ENCODE measurements around the gene SLCO4A1.

Gene SLCO4A1

DNA sequence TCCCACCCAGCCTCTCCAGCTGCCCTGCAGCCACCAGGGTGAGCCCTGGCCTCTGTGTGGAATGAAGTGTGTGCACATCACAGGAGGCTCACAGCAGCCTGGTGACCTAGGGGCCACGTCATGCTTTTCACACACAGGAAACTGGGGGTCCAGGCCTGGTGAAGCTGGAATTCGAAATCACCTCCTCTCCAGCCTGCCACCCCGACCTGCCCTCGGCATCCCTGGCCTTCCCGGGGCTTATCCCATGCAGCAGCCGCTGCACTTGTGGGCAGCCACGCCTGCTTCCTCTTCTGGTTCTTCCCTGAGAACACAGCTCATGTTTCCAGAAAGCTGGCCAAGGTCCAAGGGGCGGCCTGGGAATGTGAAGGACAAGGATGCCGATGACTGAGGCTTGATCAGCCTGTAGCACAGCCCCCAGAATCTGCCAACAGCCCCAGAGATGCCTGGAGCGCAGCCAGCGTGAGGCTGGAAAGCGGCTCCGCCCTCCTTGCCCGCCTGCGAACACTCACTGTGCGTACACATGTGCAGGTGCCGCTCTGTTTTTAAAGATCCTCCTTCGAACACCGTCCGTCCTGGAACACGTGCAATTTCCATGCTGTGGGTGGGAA is 62.1 kb downstream of the SLCO4A1 start:
- DNase-seq = no peak

DNA sequence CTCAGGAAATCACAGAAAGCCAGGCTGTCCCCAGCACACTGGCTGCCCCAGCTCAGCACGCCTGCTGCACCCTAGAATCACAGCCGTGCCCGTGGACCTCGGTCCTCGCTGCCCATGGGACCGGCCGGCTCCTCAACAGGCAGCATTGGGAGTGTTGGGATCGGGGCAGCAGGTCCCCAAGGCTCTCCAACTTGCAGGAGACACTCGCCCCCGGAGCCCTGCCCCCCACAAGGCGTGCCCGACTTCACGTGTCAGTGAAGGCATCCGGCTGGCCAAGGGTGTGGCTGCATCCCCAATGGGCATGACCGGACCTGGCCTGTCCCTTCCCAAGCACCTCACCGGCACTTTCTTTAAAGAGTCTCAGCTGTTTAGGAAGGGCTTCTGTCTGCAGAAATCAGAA is 63.3 kb downstream of the SLCO4A1 start:
- DNase-seq = no peak

DNA sequence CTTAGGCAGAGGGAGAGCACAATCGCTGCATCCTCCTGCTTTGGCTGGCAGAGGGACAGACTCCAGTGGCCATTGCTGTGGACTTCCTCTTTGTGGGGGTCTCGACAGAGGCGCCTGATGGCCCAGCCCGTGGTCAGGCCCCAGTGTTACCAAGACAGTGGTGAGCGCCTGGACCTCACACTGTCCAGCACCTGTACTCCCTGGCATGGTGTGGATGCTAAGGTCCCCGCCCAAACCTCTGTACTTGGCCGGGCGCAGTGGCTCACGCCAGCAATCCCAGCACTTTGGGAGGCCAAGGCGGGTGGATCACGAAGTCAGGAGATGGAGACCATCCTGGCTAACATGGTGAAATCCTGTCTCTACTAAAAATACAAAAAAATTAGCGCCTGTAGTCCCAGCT is 64.0 kb downstream of the SLCO4A1 start:
- DNase-seq = no peak

DNA sequence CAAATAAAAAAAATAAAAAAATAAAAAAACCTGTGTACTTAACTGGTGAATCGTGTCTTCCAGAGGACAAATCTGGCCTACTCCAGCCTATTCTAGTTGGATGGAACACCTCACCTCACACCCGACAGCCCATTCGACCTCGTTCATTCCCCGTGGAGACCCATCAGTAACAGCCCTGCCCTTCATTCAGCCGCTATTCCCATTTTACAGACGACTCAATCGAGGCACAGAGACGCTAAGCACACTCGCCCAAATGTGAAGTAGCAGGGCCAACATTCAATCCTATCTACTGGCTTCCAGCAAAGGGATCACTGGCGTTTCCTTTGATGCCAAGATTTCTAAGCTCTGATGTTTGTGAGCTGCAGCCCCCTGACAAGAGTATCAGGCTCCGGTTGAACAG is 64.6 kb downstream of the SLCO4A1 start:
- DNase-seq = no peak

DNA sequence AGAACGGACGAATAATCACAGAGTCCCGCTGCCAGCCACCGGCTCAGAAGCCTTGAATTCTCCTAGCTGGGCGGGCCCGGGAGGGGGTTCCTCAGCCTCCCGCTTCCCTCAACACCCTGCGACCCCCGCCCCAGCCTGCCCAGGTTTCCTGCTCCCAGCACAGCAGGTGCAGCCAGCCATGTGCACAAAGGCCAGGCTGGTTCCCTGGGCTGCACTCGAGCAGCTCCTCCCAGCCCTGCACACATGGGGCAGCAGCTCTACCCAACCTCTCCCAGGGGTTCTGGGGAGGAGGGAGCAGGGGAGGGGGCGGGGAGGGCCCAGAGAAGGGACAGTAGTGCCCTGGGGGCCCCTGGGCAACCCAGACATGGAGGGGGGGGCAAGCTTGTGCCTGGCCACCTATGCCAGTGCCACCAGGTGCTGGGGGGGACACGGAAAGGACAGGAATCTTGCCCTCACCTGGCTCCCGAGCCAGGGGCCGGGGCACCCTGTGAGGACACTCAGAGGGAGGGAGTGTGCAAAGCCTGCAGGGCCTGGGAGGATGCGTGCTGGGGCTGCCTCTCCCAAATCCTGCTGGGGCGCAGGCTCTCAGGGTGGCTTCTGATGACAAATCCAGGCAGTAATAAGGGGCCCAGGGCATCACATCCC is 65.1 kb downstream of the SLCO4A1 start:
- no peak for DNase-seq

DNA sequence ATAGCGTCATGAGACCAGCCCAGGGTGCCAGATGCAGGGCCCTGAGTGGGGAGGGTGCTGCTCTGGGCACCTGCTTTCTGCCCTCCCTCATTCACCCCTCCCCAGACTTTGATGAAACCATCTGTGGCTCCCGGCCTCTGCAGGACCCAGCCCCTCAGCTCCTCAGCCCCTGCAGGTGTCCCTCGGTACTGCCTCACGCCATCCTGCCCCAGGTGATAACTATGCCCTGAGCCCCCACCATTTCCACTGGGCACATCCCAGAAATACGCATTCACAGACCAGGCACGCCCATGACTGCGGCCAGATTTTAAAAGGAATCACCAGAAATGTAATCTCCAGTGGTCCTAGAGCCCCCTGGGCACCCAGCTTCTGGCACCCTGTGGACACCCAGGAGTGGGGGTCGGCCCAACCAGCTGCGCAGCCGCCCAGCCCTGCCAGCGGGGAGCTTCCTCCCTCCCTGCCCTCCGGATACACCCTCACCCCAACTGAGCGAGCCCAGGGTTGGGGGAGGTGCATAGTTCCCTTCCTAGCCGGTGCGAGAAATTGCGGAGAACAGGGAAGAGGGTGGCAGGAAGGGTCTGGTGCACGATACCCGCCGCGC is 65.7 kb downstream of the SLCO4A1 start:
- no peak for DNase-seq

DNA sequence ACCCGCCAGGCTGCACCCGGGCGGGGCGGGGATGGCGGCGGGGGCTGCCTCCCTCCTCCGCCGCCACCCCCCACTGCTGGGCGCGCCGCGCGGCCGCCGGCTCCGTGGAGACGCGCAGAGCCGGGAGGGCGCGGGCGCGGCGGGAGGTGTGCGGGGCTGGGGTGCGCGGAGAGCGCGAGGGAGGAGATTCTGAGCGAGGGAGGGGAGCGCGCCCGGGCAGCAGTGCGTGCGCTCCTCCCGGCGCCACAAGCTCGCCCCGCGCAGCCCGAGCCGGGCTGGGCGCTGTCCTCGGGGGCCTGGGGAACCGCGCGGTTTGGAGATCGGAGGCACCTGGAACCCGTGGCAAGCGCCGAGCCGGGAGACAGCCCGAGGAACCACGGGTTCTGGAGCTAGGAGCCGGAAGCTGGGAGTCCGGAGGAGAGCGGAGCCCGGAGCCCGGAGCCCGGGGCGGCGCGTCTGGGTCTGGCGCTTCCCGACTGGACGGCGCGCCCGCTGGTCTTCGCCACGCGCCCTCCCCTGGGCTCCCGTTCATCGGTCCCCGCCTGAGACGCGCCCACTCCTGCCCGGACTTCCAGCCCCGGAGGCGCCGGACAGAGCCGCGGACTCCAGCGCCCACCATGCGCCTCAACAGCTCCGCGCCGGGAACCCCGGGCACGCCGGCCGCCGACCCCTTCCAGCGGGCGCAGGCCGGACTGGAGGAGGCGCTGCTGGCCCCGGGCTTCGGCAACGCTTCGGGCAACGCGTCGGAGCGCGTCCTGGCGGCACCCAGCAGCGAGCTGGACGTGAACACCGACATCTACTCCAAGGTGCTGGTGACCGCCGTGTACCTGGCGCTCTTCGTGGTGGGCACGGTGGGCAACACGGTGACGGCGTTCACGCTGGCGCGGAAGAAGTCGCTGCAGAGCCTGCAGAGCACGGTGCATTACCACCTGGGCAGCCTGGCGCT is 66.6 kb downstream of the SLCO4A1 start, which contains the start of gene NTSR1:
NTSR1 (plus strand) TSS at position 246 of the 946 bp plus-strand sequence; CDS start at position 618, 372 bp downstream.
- DNase-seq = no peak

DNA sequence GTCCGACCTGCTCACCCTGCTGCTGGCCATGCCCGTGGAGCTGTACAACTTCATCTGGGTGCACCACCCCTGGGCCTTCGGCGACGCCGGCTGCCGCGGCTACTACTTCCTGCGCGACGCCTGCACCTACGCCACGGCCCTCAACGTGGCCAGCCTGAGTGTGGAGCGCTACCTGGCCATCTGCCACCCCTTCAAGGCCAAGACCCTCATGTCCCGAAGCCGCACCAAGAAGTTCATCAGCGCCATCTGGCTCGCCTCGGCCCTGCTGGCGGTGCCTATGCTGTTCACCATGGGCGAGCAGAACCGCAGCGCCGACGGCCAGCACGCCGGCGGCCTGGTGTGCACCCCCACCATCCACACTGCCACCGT is 67.2 kb downstream of the SLCO4A1 start:
- DNase-seq = no peak

DNA sequence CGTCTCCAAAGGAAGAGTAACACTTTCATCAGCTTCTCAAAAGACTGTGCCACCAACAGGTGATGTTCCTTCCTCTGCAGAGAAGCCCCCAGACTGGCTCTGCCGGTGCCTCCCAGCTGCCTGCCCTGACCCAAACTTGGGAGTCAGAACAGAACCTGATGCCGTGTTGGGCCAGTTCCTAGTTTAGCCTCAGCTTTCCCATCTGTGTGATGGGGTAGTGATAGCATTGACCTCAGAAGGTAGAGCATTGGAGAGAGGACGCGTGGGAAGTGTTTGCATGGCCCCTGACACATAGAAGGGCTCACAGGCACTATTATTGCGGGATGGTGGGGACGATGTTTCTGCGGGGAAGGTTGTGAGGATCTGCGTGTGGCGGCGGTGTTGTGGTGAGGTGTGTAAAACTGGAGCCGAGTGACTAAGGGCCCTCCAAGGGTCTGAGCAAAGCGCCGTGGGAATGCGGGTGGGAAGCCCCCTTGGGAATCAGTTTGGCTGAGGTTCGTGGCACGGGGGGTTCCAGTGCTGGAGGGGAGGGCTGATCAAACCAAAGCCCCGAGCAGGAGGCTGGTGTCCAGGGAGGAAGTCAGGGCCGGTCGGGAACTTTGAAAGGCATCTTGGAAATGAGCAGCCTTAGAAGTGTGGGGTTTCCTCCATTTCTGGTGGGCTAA is 68.0 kb downstream of the SLCO4A1 start:
- no peak for DNase-seq

DNA sequence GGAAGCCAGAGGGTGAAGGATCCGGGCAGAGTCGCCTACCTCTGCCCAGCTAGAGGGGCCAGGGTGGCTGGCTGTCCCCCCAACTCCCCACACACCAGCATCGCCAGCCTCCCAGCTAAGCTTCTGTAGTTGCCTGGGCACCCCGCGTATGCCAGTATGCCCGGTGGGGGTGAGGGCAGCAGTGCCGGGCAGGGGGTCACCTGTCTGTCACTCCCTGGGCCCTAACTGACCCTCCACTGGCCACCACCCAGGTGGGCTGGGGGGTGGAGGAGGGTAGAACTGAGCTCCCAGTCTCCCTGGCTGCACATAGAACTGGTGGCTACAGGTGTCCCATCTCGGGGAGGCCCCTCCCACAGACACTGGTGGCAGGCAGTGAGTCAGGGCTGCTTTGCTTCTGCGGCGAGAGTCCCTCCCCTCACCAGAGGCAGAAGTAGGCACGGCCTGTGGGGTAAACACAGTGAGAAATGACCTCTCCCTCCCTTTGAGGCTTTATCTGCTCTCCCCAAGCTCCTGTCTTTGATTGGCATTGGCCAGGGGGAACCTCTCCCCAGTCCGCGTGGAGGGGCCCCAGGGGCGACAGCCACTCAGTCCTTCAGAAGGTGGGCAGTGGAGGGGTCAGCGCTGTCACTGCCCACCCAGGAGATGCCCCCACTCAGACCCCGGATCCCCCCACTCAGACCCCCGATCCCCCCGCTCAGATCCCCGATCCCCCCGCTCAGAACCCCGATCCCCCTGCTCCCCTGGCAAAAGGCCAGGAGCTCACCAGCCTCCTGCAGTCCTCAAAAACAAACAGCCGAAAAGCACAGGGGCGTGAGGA is 68.8 kb downstream of the SLCO4A1 start:
- no peak for DNase-seq

DNA sequence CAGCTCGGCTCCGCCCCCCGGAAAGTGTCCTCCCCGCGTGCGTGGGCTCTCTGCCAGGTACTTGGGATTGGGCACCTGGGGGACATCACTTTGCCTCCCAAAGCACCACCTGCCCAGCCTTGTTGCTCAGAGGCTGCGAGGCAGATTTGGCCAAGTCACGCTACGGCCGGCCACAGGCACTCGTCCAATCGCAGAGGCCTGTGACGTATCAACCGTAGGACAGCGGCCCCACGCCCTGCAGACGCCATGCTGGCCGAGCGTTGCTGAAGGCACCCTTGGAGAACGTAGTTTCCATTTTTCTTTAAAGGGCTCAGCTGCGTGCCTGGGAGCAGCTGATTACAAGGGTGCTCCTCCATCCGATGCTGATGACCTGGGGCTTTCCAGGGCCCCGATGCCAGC is 69.4 kb downstream of the SLCO4A1 start:
- no peak for DNase-seq

DNA sequence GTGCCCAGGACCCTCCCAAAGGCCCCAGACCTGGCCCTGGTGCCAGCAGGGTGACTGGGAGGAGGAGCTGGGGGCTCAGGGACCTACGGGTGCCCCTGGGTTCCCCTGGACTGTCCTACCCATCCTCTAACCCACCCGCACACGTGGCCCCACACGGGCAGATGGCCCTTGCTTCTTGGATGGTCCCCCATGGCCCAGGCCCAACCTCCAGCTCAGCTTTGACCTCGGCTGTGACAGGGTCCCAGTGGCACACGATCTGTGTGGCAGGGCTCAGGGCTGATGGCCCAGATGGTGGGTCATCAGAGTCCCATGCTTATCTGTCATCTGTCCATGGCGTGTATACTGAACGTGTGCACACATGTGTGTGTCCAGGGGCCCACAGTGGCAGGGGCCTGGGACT is 70.3 kb downstream of the SLCO4A1 start:
- no peak for DNase-seq

DNA sequence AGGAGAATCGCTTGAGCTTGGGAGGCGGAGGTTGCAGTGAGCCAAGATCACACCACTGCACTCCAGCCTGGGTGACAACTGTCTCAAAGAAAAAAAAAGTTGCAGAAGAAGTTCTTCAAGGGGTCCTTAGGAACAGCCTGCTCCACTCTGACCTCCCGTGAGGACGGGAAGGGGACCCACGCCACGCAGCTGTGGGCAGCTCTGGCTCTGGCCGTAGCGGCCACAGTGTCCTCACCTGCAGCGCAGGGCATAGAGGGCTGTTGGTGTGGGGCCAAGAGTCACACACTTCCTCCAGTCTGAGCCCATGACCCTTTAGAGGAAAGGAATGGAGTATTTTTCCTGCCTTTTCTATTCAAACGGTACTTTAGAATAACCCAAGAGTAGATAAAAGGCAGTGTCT is 71.7 kb downstream of the SLCO4A1 start:
- no peak for DNase-seq

DNA sequence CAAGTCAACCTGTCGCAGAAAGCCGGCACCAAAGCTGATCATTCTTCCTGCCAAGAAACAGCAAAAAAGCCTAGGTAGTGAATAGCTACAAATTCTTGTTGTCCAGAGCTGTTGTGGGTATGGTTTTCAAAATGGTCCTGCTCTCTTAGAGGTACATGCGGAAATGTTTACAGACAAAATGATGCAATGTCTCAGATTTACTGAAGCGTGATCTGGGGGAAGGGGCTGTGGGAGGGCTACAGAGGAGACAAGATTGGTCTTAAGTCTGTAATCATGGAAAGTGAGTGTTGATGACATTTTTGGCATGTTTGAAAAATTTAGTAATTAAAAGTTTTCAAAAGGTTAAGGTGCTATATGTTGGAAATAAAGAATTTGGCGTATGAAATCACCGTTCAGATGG is 72.5 kb downstream of the SLCO4A1 start:
- DNase-seq = no peak

DNA sequence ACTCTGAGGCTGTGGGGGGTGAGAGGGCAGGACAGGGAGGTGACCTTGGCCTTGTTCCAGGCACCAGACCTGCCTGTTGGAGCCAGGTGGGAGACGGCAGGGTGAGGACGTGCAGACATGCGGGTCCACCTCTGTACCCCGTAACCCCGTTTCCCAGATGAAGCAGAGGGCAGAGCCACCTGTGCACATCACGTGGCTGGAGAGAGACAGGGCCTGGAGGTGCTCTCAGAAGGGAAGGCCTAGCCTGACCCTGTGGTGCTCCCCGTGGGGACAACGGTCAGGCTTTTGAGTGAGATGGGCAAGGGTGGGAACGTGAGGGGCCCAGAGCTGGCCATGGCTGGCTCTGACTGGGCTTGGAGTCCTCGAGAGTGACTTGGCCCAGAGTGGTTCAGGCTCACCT is 72.9 kb downstream of the SLCO4A1 start:
- DNase-seq = no peak

DNA sequence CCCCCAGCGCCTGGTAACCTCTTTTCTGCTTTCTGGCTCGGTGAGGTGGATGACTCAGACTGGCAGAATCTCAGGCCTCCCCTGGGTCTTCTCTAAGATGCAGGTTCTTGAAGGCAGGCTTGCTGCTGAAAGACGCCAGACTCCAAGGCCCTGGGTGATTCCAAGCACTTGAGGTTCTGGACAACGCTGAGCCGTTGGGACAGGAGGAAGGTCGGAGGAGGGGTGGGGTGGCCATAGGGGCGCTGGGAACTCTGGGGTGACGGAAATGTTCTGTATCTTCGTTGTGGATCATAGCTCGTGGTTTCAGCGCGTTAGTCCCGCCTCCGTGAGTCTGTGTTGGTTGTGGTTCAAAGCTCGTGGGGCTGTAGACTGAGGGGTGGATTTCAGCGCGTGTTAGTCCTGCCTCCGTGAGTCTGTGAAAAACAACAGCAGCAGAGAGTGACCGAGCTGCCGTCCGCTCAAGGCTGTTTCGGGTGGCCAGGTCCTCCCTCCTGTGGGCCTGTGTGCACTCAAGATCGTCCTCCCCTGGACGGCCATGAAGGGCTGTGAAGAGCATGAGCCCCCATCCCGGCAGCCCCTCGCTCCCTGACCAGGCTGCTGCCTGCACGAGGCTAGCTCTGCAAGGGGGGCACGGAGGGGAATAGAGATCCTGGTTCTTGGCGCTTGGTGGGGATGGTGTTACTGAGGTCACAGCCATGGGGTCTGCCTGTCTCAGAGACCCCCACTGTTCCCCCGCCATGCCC is 74.1 kb downstream of the SLCO4A1 start:
- DNase-seq = no peak

DNA sequence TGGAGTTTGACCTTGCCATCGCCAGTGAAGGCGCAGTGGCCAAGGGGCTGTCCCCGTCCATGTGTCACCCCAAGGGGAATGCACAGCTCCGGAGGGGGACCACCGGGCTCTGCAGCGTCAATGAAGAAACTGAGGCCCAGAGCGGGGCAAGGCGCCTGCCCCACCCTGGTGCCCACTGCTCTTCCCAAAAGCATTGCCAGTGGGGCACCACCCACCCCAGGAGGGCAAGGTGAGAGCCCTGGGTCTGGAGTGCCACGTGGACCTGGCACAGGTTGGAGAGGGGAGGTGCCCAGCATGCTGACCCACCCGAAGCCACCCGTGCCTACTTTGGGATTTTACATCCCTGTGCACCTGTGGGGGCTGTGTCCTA is 74.6 kb downstream of the SLCO4A1 start:
- no peak for DNase-seq

DNA sequence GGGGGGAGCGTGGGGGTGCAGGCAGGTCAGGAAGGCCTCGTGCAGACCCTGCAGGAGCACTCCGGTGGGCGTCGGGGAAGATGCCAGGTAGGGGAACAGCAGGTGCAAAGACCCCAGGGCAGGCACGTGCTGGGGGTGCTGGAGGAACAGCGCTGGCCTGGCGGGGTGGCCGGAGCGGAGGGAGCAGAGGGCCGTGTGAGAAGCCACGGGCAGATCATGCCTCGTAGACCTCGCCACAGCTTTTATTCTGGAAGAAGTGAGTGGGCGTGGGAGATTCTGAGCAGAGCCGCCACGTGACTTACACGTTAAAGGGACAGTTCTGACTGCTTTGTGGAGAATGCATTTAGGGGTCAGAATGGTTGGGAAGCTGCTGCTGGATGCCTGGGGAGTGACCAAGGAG is 75.6 kb downstream of the SLCO4A1 start:
- DNase-seq = no peak

DNA sequence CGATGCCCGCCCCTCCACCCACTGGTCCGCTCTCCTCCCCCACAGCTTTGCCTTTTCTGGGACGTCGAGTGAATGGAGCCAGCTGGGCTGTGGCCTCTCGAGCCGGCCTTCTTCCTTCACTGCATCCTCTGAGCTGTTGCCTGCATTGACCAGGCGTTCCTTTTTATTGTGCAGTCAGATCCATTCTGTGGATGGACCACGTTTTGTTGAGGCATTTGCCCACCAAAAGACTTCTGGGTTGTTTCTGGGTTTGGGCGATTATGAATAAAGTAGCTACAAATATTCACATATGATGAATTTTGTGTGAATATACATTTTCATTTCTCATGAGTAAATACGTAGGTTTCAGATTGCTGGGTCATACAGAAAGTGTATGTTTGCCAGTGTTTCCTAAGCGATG is 76.2 kb downstream of the SLCO4A1 start:
- DNase-seq = no peak

DNA sequence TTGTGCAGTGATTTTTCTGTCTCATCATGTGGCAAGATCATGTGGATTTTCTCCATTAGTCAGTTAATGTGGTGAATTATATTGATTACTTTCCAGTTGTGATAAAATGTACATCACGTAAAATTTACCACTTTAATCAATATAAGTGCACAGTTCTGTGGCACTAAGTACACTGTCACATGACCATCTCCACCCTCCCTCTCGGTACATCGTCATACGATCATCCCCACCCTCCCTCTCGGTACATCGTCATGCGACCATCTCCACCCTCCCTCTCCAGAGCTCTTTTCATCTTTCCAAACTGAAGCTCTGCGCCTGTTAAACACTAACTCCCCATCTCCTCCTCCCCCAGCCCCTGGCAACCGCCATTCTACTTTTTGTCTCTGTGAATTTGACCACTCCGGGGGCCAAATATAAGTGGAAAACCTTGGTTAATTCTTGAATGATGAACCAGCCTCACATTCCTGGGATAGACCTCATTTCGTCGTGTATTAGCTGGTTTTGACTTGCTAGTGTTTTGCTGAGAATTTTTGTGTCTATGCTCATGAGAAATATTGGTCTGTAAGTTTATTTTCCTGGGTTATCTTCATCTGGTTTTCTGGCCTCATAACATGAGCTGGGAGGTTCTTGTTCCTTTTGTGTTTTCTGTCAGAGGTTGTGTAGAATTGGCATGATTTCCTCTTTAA is 77.1 kb downstream of the SLCO4A1 start:
- DNase-seq = no peak

Measured in GOT3 (cell line).